GM12892 (cell line): ENCODE measurements around the gene EFNA5.

ENCODE experiments used
- POLR2A ChIP-seq: IDR thresholded peaks from 2 replicates; pipeline ENCODE4 v1.6.1; 2011; ENCODE audit warnings: low read depth, low read length, control low read depth
- POLR2AphosphoS5 ChIP-seq: IDR thresholded peaks from 2 replicates; pipeline ENCODE4 v1.6.1; 2011; ENCODE audit warnings: low read depth, low read length, control low read depth
- TAF1 ChIP-seq: IDR thresholded peaks from 2 replicates; pipeline ENCODE4 v1.6.1; 2011; ENCODE audit warnings: low read depth, mild to moderate bottlenecking, control low read depth, low read length, borderline replicate concordance

- no peak for TF ChIP-seq POLR2A
- no peak for TF ChIP-seq TAF1
- TF ChIP-seq POLR2AphosphoS5 = no peak
Observed at GRCh38 chr5:107372723-107373450, 297.9 kb downstream of the EFNA5 start.
